Measurements from ENCODE around the gene SYCP2. TPM values are rescaled to one million over a fixed set of nuclear protein-coding genes. Genes with fewer than 3 reads are reported as not detected.

SYCP2 gene
- total RNA-seq, 1 donor from 2014 or later, result 9.0 TPM

DNA sequence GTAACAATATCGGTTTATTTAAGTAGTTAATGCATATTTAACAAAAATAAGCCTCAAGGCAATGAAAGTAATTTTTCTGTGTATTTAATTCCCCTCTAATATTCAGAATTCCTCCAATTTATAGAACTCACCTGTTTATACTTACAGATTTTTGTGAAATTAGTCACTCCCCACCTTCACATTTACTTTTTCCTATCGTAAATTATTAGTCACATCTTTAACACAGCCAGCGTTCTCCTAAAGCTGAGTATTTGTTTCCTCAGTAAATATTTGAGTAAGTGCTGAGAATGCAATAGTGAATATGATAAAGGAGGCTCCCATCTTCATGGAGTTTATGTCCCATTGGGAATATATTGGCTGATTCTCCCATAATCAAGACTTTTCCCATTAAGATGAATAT is 88.0 kb downstream of the SYCP2 start:
- intact Hi-C loops (cut with micrococcal nuclease), result no loop called here

DNA sequence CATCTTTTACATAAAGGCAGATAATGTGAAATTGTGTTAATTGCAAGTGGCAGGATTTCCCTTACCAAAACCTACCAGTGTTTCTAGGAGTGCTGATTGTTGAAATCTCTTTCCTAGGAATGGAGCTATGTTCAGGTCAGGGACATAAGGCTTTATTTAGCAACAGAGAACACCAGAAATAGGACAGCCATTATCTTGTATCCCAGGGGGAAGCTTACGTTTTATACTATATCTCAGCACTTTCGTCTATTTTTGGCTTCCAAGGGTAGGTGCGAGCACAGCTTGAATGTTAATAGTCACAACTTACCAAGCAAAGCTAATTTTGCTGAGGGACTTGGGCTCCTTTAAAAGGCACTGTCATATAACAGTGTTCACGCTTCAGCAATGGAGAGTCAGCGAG is 94.0 kb downstream of the SYCP2 start:
- intact Hi-C loops (cut with micrococcal nuclease), result no loop called here

DNA sequence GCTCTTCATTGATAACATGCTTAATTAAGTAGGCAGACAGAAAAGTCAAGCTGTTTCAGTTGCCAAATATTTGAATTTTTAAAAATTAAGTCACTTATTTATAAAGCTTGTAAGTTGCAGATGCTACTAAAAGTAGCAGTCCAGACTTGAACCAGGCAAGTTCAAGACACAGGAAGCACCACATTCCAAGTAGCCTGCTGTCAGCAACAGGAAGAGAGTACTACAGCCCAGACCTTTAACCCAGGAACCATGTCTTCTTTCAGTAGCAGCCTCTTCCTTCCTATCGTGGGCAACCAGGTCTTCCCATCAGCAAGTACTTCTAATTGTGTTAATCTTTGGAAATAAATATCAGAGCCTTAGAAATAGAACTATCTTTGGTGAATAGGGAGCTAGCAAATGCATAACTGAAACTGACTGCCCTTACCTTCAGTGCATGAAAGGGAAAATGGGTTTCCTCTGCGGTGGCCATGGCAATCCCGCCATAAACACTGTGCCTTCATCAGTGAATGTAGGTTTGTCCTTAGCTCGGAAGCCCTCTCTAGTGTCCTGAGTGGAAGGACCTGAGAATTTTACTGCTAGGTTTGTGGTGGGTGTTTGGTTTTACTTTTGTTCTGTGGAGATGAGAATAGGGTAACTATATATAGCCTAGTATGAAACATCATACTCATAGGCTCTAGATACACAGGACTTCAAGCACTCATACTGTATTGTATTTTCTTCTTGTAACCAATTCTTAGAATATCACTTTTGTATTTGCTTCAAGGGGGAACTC is 95.6 kb downstream of the SYCP2 start:
- intact Hi-C loops (cut with micrococcal nuclease), result no loop called here

DNA sequence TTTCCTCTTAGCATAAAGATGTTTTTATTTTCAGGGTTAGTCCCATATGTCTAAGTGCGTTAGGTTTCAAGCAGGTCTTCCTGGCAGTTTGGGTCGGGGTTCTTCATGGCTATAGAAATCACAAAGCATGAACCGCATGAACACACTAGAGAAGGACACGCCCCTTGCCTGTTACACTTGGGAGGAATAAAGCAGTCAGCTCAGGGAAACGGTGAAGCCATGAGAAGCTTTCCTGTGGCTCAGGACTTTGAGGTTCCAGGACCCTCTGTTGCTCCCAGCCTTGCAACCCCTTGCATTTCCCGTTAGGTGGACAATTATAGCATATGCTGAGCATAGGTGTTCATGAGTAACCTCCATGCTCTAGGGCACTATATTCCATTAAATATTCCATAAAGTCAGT is 96.7 kb downstream of the SYCP2 start:
- intact Hi-C loops (cut with micrococcal nuclease), result no loop called here

DNA sequence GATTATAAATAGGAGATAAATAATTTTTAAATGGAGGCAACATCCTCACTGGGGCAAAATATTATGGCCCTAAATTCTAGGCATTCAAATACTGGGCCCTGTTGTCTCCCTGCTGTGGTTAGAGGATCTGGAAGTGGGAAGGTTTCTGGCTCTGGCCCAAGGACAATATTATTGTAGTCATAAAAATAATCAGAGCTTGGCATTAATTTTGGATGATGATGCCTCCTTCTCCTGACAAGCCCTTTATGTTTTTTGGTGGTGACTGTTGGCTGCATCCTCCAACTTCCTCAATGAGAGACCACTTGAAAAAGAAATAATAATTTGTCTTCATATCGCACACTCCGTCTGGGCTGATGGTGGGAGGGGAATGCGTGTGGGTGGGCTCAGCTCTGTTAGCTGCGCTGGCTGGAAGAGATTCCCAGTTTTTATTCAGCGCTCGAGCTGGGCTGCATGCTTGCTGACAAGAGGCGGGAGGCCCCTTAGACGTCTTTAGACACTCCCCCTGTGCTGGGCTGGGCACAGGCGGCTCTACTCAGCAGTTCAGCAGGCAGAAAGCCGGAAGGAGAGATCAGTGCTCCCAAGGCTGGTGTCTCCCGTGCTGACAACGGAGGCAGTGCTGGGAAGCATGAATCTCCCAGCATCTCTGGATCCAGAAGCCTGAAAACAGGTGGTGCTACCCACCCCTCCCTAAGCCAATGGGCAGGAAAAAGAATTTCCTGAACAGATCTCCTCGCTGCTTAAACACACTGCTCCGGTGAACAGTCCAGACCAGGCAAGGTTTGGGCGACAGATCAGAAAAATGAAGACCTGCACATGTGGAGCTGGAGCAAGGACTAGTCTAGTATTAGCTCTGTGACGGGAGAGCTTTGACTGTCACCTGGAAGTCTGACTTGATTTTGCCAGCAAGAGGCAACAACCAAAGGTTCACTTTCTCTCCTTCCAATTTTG is 97.7 kb downstream of the SYCP2 start:
- intact Hi-C loops (cut with micrococcal nuclease), result no loop called here

DNA sequence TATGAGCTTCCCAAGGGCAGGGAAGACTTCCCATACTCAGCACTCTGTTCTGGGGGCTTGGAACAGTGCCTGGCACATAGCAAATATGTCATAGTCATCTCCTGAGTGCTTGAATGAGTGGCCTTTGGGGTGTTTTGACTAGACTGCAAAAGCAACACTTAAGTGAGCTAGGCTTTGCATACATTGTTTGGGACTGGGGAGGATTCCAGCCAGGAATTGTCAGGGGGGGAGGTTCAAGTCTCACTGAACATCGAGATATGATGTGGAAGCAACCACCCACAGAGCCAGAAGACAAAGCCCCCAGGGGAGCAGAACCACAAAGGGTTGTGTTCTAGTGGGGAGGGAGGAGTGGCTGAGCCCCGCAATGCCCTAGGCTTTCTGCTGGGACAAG is 98.4 kb downstream of the SYCP2 start:
- intact Hi-C loops (cut with micrococcal nuclease), result no loop called here

DNA sequence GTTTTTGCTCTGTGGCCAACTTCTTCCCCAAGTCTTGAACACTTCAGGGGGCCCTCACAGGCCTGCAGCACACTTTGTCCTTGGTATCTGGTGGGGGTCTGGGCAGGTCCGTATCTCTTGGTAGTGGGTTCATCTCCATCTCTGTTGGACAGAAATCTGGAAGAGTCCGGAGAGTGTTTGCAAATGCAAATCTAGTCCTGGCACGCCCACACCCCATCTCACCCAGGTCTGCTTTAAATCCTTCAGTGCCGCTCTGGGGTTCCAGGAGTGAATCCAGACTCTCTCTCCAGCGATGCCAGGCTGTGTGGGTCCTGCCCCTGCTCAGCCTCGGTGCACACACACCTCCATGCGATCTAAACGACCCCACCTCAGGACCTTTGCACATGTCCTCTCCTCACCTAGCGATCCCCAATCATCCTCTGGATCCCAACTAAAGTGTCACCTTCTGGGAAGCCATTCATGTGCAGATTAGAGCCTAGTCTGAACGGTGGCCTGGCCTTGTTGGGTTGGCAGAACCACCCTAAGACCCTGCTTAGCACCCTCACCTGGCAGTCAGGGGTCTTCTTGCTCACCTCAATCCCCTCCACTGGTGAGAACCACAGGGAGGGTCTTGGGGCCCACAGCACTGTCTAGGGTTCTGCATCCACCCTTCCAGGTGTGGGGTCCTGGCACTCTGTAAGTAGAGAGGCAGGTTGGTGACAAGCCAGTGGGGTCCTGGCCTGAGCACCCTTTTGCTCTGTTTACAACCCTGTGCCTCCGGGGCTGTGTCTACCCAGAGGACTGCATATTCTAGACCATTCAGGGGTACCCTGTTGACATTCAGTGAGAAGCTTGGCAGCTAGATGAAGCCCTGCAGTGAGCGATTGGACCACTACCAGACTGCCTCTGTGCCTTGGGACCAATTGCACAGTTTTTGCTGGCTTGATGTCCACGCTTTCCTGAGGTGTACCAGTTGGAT is 100.8 kb downstream of the SYCP2 start:
- intact Hi-C loops (cut with micrococcal nuclease), result no loop called here

DNA sequence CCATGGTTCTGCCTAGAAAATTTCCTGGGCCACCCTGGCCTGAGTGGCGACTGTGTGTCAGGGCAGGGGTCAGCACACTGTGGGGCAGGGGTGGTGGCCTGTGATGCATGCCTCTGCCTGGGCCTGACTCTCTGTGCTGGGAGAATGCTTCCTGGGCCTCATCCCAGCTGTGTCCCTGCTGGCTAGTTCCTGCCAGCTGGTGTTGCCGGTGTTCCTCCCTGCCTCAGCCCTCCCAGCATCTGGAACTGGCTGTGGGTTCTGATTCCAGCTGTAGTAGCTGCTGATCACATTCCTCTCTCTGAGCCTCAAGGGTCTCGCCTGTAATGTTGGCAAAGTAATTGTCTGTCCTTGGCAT is 101.5 kb downstream of the SYCP2 start:
- intact Hi-C loops (cut with micrococcal nuclease), result no loop called here

DNA sequence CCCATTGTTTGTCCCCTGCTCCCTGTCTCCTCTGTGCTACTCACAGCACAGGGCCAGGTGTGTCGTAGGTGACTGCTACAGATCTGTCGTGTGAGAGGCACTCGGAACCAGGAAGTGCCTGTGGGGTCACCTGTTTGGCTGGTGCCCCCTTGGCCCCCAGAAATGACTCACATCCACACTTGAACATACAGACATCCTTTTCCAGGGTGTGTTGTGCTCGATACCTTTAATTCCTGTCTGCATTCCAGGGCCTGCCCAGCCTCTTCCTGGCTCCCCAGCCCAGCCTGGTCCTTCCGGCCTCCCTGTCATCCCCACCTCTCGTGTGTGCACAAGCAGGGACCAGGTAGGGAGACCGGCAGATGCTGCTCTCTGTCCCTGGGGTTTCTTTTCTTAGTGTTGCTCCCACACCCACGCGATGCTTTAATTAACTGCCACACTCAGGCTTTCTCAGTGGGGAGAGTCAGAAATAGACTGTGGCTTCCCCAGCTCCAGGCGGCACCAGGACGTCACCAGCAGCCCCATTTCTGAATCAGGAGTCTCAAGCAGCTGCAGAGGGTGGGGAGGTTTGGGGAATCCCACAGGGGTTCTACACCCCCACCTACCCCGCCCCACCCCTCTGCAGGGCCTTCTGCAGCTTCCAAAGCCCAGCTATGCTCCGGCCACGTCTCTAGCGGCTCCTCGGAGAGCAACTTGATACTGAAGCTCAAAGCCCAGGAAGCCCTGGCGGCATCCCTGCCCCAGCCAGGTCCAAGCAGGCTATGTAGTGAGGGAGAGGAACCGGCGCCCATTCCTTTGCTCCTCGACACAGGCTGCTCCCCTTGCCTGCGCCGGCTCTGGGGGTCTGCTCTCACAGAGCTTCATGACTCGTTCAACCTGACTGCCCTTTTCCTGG is 102.2 kb downstream of the SYCP2 start:
- intact Hi-C loops (cut with micrococcal nuclease), result no loop called here

DNA sequence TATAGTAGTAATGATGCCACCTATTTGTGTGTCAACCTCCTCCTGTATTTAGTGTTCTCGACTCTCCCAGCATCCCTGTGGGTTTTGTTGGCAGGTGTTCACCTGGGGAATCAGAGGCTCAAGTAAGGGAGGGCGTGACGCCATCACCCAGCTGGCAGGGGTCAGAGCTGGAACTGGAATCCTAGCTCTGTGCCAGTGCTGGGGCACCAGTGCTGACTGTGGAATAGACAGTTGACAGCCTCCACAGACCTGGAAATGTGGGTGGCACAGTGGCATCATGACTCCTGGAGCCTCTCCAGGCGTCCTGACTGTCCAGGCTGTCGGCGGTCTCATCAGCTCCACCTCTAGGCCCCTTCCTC is 102.8 kb downstream of the SYCP2 start:
- intact Hi-C loops (cut with micrococcal nuclease), result no loop called here

DNA sequence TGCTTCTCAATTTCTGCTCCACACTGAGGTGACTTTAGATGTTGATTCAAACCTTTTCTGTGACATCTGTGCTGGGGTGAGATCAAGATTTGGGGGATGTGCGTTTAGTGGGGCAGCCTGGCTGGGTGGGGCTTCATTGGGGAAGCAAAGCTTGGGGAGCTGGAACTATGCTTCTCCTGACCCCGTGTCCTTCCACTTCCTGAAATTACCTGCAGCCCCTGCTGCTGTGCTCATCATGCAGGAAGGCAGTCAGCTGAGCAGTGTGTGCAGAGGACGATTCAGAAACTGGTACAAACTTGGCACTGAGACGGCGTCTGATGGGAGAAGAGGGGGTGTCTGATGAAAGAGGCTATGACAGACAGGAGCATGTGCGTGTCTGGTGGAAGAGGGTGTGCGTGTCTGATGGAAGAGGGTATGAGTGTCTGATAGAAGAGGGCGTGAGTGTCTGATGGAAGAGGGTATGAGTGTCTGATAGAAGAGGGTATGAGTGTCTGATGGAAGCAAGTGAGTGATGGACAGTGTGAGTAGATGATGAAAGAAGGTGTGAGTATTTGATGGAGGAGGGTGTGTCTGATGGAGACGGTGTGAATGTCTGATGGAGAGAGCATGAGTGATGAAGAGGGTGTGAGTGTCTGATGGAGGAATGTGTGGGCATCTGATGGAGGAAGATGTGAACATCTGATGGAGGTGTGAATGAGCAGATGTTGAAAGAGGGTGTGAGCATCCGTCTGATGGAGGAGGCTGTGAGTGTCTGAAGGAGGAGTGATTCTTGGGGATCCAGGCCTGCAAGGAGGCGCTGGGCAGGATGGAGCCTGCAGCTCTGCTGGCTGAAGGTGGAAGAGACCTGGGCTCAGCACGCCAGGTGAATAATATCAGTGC is 103.4 kb downstream of the SYCP2 start:
- intact Hi-C loops (cut with micrococcal nuclease), result no loop called here

DNA sequence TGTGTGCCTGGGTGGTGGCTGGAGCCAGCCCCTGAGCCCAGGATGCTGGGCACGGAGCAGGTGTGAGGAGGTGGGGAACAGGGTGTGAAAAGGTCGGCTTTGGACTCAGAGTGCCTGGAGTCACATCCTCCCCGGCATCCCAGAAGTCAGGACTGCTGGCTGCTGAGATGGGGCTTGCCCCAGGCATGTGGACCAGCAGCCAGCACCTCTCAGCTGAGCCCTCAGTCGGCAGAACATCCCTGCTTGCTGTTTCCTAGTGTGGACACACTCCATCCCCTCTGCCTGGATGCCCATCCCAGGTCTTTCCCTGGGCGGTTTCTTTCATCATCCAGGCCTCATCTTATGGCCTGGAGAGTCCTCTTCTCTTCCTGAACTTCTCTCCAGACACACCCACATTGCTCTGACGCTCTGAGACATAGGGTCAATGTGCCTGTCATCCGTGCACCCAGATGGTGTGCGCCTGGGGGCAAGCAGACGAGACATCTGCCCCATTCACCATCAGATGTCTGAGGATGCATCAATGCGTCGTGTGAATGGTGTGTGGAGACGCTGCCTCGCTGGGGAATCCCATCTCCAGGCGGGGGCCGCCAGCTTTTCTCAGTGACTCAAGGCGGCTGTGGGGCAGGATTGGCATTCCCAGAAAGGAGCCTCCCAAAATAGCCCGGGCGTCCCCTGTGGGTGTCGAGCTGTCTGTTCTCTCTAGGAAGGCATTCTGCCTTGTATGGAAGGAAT is 104.2 kb downstream of the SYCP2 start:
- intact Hi-C loops (cut with micrococcal nuclease), result no loop called here

DNA sequence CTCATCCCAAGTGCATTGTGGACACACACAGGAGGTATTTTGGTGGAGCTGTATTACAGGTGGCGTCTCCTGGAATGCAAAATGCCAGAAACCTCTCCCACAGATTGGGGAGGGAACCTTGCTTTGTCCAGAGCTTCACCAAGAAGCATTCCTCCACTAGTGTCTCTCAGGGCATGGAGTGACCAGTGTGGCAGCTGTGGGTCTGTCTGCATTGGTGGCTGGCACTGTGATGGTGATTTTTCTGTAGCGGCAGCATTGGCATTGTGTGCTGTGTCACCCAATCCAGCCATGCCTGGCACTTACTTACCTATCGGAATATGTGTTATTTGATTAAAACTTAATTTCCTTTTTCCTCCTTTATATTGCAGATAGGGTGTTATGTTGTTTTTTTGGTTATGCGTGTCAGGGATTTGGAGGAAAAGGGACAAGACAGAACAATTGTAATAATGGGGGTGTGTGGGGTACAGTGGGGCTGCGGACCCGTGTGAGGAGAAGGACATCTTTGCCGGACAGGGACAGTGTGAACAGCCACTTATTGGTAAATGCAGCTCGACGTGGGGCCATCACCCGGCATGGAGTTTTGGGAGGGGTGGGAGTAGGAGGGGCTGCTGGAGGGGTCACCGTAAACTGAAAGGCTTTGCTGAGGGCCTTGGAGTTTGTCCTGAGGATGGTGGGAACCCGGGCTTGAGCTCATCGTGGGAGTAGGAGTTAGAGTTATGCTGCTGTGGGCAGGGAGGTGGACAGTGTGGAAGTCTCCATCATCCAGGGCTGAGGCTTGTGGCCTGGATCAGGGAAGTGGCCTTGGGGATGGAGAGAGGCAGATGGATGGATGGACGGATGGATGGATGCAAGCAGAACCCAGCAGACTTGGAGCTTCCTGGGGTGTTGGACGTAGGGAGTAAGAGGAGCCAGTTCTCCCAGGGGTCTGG is 105.0 kb downstream of the SYCP2 start:
- intact Hi-C loops (cut with micrococcal nuclease), result no loop called here

DNA sequence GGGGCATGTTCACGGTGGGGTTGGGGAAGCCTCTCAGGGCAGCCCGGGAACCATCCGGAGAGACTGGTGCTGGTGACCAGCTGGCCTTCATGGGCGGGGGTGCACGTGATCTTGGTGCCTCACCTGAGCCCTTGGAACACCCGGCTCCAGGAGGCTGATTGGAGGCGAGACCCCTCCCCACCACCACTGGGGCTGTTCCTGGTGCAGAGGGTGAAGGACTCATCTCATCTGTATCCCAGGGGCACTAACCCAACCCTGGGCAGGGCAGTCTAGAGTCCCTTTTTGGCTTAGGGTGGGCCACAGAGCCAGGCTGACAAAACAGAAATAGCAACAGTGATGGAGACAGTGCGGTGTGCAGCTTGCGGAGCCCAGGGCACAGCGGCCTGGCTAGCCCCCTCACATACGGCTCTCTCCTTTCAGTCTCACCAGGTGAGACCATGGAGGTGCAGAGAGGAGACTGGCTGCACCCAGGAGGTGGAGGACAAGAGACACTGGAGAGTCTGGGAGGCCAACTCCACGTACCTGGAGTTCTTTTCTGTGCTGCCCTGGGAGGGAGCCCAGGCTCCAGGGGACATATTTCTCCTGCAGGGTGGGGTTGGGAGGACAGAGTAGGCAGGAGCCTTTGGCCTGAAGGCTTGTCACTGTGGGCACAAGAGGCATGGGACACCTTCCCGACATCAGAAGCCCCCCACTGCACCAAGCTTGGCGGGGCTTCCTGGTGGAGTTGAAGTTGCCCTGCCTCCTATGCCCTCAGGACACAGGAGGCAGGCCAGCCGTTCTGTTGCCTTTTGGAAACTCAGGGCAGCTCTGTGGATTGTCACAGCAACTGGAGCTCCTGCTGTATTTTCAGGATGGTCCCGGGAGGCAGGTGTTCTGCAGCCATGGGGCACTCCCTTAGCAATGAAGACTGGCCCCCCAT is 106.0 kb downstream of the SYCP2 start:
- intact Hi-C loops (cut with micrococcal nuclease), result no loop called here

DNA sequence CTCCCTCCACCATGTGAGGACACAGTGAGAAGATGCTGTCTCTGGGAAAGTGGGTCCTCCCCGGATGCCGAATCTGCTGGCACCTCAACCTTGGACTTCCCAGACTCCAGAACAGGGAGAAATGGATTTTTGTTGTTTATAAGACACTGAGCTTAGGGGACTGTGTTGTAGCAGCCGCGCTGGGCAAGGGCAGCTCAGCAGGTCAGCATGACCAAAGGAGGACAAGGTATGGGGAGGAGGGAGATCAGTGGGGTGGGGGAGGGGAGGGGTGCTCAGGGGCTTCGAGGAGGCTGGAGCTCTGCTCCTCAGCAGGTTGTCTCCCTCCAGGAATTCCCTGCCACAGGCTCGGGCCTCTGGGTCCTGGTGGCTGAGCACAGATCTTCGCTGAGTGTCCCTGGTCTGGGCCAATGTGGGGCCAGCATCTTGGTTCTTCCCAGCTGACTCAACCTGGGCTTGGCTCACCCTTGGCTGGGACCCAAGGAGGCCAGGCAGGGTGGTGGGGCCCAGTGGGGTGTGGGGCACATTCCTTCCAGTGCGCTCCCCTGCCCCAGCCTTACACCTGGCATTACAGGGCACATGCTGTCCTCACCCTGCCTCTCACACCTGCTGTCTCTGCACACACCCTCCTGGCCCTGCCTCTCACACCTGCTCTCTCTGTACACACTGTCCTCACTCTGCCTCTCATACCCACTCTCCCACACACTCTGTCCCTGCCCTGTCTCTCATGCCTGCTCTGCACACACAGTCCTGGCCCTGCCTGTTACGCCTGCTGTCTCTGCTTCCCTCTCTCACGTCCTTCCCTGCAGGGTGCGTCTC is 107.3 kb downstream of the SYCP2 start:
- intact Hi-C loops (cut with micrococcal nuclease), result no loop called here

DNA sequence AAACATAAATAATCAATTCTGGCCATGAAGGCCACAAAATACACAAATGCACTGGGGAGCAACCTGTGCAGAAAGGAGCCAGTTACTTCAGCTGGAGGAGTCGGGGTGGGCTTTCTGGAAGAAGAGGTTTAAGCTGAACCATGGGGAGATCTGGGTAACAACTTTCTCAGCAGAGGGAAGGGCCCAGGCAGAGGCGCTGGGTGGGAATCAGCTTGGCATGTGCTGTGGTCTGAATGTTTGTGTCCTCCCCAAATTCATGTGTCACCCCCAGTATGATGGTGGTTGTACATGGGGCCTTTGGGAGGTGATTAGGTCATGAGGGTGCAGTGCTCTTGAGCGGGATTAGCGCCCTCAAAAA is 107.9 kb downstream of the SYCP2 start:
- intact Hi-C loops (cut with micrococcal nuclease), result no loop called here
